K562 (cell line): Measurements from ENCODE around the gene SDHAF4. TPM values are rescaled to one million over a fixed set of nuclear protein-coding genes. Genes with fewer than 3 reads are reported as not detected.
A peak's percentile ranks its signal among the peaks of the same experiment; 100 is the strongest.

Experiments used
- ATAC-seq: fragments of 200-7000 bp; cut with Tn5 transposase; 3 replicates; pipeline ENCODE4 v1.9.1; 2020; ENCODE audit warnings: moderate library complexity
- BruUV-seq: library from RNA; stranded (reverse); fragments of 400-500 nt; replicated peaks from 2 replicates; lab custom pipeline; 2021; lab: Mats Ljungman, UMichigan
- CTCF ChIA-PET: fragments of 300-600 bp; formaldehyde crosslinking; extraction: SDS; loops from one replicate; lab custom pipeline; 2021; ENCODE audit warnings: low intra/inter-chr PET ratio; lab: Yijun Ruan, JAX
- POLR2A ChIA-PET: fragments of 300-600, 350-650 bp; sonication (Branson Sonifier 250); formaldehyde crosslinking; extraction: SDS; loops from one replicate; lab custom pipeline; 2021; ENCODE audit warnings: antibody characterized with exemption, inconsistent platforms; lab: Yijun Ruan, JAX
- DNase-seq, 4 experiments: peaks; one replicate each; pipeline versions ENCODE4 v3.0.0 to v3.0.0-alpha.2; 2011 to 2018; ENCODE audit warnings: low spot score in 3 of 4, mixed read lengths in 3 of 4; ENCODE audit errors: extremely low read depth in 1 of 4
- FAIRE-seq: peaks from 2 replicates; lab custom pipeline; 2011; peaks lifted over from hg19 to GRCh38; lab: Jason Lieb, UNC
- H2AFZ ChIP-seq: 2 replicates; pipeline ENCODE4 v1.6.0; 2011; ENCODE audit warnings: low read depth, low read length, control low read depth, inconsistent platforms
- H3K27ac ChIP-seq: fragments of 200-600 bp; 3 replicates; pipeline ENCODE4 v1.8.0; 2011; ENCODE audit warnings: low read depth, mild to moderate bottlenecking, control low read depth, inconsistent platforms, low read length, moderate library complexity, mixed read lengths; ENCODE audit errors: extremely low read depth
- H3K27me3 ChIP-seq, 2 experiments: fragments of 300-600 bp in 1 of 2; 2 replicates in 1 of 2; 3 replicates in 1 of 2; pipeline versions ENCODE4 v1.6.0 to v1.8.0; 2011; ENCODE audit warnings: inconsistent platforms in 2 of 2, low read length in 2 of 2, mild to moderate bottlenecking in 1 of 2, mixed read lengths in 1 of 2, moderate library complexity in 1 of 2; ENCODE audit not compliant: control insufficient read depth in 2 of 2, insufficient read depth in 2 of 2
- H3K36me3 ChIP-seq: fragments of 300-600 bp; 3 replicates; pipeline ENCODE4 v1.8.0; 2011; ENCODE audit warnings: mild to moderate bottlenecking, low read length, inconsistent platforms; ENCODE audit not compliant: control insufficient read depth, insufficient read depth
- H3K4me1 ChIP-seq, 2 experiments: fragments of 200-600 bp in 1 of 2; replicated peaks in 1 of 2; 2 replicates in 1 of 2; 3 replicates in 1 of 2; pipeline versions ENCODE4 v1.5.1 to v1.8.0; 2011; ENCODE audit warnings: inconsistent platforms in 2 of 2, low read length in 2 of 2, mild to moderate bottlenecking in 1 of 2, mixed read lengths in 1 of 2, moderate library complexity in 1 of 2; ENCODE audit not compliant: control insufficient read depth in 2 of 2, insufficient read depth in 2 of 2
- H3K4me2 ChIP-seq: 2 replicates; pipeline ENCODE4 v1.6.1; 2011; ENCODE audit warnings: low read length, control low read depth, inconsistent platforms, mixed read lengths; ENCODE audit not compliant: insufficient read depth
- H3K4me3 ChIP-seq: fragments of 200-600 bp; sonication (generic), shearing (Covaris generic); 2 replicates; pipeline ENCODE4 v1.5.1; 2016; ENCODE audit warnings: control low read depth, inconsistent platforms
- H3K79me2 ChIP-seq: fragments of 200-600 bp; 3 replicates; pipeline ENCODE4 v1.8.0; 2011; ENCODE audit warnings: low read length, inconsistent platforms; ENCODE audit not compliant: control insufficient read depth, insufficient read depth
- H3K9ac ChIP-seq, 2 experiments: 2 replicates each; pipeline versions ENCODE4 v1.6.0 to v1.6.1; 2011; ENCODE audit warnings: low read depth in 2 of 2, low read length in 2 of 2, control low read depth in 1 of 2, inconsistent platforms in 1 of 2, mild to moderate bottlenecking in 1 of 2, mixed read lengths in 1 of 2; ENCODE audit not compliant: insufficient read depth in 1 of 2
- H3K9me1 ChIP-seq: one replicate; pipeline ENCODE4 v1.6.0; 2011; ENCODE audit warnings: inconsistent platforms, mild to moderate bottlenecking, low read length, moderate library complexity; ENCODE audit not compliant: control insufficient read depth, insufficient read depth
- H3K9me3 ChIP-seq: replicated peaks from 2 replicates; pipeline ENCODE4 v1.5.1; 2011; ENCODE audit warnings: low read depth, low read length, inconsistent platforms; ENCODE audit not compliant: control insufficient read depth, insufficient read depth
- H4K20me1 ChIP-seq: replicated peaks from 2 replicates; pipeline ENCODE4 v1.6.1; 2011; ENCODE audit warnings: low read length, inconsistent platforms, mixed read lengths; ENCODE audit not compliant: control insufficient read depth, insufficient read depth
- CEBPG ChIP-seq, 3 experiments: fragments of 200-800 bp in 1 of 3; sonication (Bioruptor generic) in 1 of 3; sonication (generic) in 1 of 3; formaldehyde crosslinking in 1 of 3; IDR thresholded peaks in 2 of 3; conservative IDR thresholded peaks in 1 of 3; 2 replicates each; pipeline versions ENCODE4 v1.6.1 to v1.8.0; 2016 to 2022; ENCODE audit warnings: missing compliant biosample characterization in 2 of 3, missing genetic modification characterization in 2 of 3, mild to moderate bottlenecking in 1 of 3, missing genetic modification reagents in 1 of 3
- HBP1 ChIP-seq: fragments of 450-650 bp; formaldehyde crosslinking; IDR thresholded peaks from 2 replicates; pipeline ENCODE4 v1.4.0; 2022; ENCODE audit warnings: missing genetic modification characterization
- POLR2B ChIP-seq: fragments of 450-650 bp; IDR thresholded peaks from 2 replicates; pipeline ENCODE4 v1.6.1; 2018; ENCODE audit warnings: low read depth; ENCODE audit not compliant: partially characterized antibody
- ZNF324 ChIP-seq: fragments of 250-450 bp; sonication (Bioruptor Pico); IDR thresholded peaks from 2 replicates; pipeline ENCODE4 v1.4.0; 2020; ENCODE audit warnings: mild to moderate bottlenecking
- WGBS: fragments of 100-300 bp; shearing (Covaris generic); methylation state at CpG from one replicate; pipeline ENCODE4 v1.1.6; 2016; ENCODE audit warnings: low coverage, mixed read lengths; ENCODE audit not compliant: insufficient coverage; ENCODE audit errors: missing lambda C conversion rate; 5-methylcytosine and 5-hydroxymethylcytosine counted together
- in situ Hi-C: fragments of 300-500 bp; cut with MboI; formaldehyde crosslinking; loops from 4 replicates; pipeline ENCODE4 v1.15.0; 2018; ENCODE audit warnings: inconsistent platforms, mixed read lengths
- intact Hi-C: fragments of 100-400 bp; cut with micrococcal nuclease; formaldehyde crosslinking; loops from 2 replicates; pipeline ENCODE4 v1.14.2; 2022
- polyA plus RNA-seq, 8 experiments: library from polyadenylated mRNA; depleted of rRNA in 4 of 8; stranded (reverse) in 5 of 8; unstranded in 3 of 8; fragments of >200 nt; fragmentation: Nextera tagmentation in 2 of 8; fragmentation: Illumina TruSeq in 1 of 8; extraction: Ambion mirVana in 2 of 8; extraction: Trizol in 1 of 8; gene quantifications; 2 replicates each; pipeline versions ENCODE4 v1.2.1 to v1.2.3, GENCODE V29; 2011 to 2014; ENCODE audit warnings: inconsistent platforms in 1 of 8, missing spikeins in 1 of 8
- total RNA-seq, 7 experiments: library from RNA; depleted of rRNA in 6 of 7; stranded (reverse); fragments of >200 nt in 6 of 7; fragmentation: Illumina TruSeq in 2 of 7; extraction: Trizol in 2 of 7; gene quantifications; 2 replicates each; pipeline versions ENCODE4 v1.2.1 to v1.2.3, GENCODE V29; 2011 to 2021; ENCODE audit warnings: low replicate concordance in 1 of 7
- TF ChIP-seq, protein P1 (sequence below): fragments of 450-650 bp; IDR thresholded peaks from 2 replicates; pipeline ENCODE4 v1.6.1; 2016; ENCODE audit warnings: low read depth
- TF ChIP-seq, protein P2 (sequence below): fragments of 250-450 bp; sonication (Bioruptor Pico); IDR thresholded peaks from 2 replicates; pipeline ENCODE4 v1.8.0; 2021; ENCODE audit warnings: mild to moderate bottlenecking, moderate library complexity
- TF ChIP-seq, protein P3 (sequence below): fragments of 250-450 bp; sonication (Bioruptor Pico); IDR thresholded peaks from 2 replicates; pipeline ENCODE4 v1.8.0; 2022; ENCODE audit warnings: moderate library complexity, mild to moderate bottlenecking, inconsistent platforms

SDHAF4 gene
- total and polyA plus RNA-seq, 9 of the 15 experiments (the other 6 are each of a cell fraction or from before 2014, with no cell fraction given): 3.5 to 12.0 (median 6.2) TPM

DNA sequence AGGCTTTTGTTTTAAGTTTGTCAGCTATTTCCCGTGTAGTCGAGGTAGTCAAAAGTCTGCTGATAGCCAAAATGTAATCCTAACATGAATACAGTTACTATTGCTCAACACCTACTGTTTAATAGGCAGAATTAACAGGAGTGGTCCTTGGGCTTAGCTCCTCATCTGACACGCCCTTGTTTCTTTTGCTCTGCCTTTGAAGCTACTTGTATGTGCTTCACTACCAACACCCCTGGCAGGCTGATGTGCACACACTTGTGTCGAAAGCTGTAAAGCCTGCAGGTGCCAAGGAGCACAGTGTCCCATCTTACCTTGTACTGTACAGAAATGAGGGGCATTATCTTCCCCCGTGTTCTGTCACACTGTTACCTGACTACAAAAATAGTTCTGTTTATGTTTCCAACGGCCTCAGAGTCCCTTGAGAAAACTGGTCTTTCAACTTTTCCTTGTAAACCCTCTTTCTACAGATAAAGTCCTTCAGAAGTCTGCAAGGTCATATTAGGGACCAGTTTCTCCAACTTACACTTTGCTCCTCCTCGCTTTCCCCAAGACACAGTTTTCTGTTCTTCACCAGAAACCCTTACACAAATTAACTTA lies 9.3 kb downstream of the SDHAF4 start:
- H3K27ac ChIP-seq: no peak overlapping the region
- H3K36me3 ChIP-seq: no peaks in the 10 kb centered on the region
- no peaks in the 10 kb centered on the region for H3K9me1 ChIP-seq
- FAIRE-seq (peak; percentile 26), ATAC-seq (peak; percentile 59), DNase-seq (no peak)
- in situ Hi-C loops (no loop called here), intact Hi-C loops (no loop called here)
- H3K9ac ChIP-seq: no peak overlapping the region
- H3K4me1 ChIP-seq: no peaks in the 10 kb centered on the region
- no peak overlapping the region for H2AFZ ChIP-seq
- BruUV-seq: no TSS peak
- H4K20me1 ChIP-seq: no peaks in the 10 kb centered on the region; the same call in 1 of the 2 replicates
- peaks cover 0 to 3% of the 10 kb centered on the region in 2 experiments; a peak in 1 of 5 replicates for H3K27me3 ChIP-seq
- no peak overlapping the region for H3K4me3 ChIP-seq
- POLR2A ChIA-PET: interaction anchor here (0.6 to 1.7 kb wide), 3 partner anchors 10 to 17 kb away, joined by 3 to 8 read pairs (median 7); partner anchors contain the start of gene SDHAF4
- H3K4me2 ChIP-seq: no peak overlapping the region
- H3K9me3 ChIP-seq: no peaks in the 10 kb centered on the region
- WGBS: 11% methylated on average over 7 of the region's 7 CpGs
- no peaks in the 10 kb centered on the region for H3K79me2 ChIP-seq
- CTCF ChIA-PET: no interaction called here
- TF ChIP-seq CEBPG (CRISPR knock-in tag; IDR thresholded peaks at IDR 0.05) (peak; percentile 28; the same call in 1 of the 2 replicates), CEBPG (tag; conservative IDR thresholded peaks at IDR 0.05 in 1 of 2, IDR thresholded peaks at IDR 0.05 in 1 of 2) (peak in 1 of 2 experiments; percentile 43; a peak in 1 of 4 replicates), ZNF324 (CRISPR knock-in tag) (no peak), POLR2B (no peak), HBP1 (CRISPR knock-in tag) (no peak)
- TF ChIP-seq, protein P1, sequence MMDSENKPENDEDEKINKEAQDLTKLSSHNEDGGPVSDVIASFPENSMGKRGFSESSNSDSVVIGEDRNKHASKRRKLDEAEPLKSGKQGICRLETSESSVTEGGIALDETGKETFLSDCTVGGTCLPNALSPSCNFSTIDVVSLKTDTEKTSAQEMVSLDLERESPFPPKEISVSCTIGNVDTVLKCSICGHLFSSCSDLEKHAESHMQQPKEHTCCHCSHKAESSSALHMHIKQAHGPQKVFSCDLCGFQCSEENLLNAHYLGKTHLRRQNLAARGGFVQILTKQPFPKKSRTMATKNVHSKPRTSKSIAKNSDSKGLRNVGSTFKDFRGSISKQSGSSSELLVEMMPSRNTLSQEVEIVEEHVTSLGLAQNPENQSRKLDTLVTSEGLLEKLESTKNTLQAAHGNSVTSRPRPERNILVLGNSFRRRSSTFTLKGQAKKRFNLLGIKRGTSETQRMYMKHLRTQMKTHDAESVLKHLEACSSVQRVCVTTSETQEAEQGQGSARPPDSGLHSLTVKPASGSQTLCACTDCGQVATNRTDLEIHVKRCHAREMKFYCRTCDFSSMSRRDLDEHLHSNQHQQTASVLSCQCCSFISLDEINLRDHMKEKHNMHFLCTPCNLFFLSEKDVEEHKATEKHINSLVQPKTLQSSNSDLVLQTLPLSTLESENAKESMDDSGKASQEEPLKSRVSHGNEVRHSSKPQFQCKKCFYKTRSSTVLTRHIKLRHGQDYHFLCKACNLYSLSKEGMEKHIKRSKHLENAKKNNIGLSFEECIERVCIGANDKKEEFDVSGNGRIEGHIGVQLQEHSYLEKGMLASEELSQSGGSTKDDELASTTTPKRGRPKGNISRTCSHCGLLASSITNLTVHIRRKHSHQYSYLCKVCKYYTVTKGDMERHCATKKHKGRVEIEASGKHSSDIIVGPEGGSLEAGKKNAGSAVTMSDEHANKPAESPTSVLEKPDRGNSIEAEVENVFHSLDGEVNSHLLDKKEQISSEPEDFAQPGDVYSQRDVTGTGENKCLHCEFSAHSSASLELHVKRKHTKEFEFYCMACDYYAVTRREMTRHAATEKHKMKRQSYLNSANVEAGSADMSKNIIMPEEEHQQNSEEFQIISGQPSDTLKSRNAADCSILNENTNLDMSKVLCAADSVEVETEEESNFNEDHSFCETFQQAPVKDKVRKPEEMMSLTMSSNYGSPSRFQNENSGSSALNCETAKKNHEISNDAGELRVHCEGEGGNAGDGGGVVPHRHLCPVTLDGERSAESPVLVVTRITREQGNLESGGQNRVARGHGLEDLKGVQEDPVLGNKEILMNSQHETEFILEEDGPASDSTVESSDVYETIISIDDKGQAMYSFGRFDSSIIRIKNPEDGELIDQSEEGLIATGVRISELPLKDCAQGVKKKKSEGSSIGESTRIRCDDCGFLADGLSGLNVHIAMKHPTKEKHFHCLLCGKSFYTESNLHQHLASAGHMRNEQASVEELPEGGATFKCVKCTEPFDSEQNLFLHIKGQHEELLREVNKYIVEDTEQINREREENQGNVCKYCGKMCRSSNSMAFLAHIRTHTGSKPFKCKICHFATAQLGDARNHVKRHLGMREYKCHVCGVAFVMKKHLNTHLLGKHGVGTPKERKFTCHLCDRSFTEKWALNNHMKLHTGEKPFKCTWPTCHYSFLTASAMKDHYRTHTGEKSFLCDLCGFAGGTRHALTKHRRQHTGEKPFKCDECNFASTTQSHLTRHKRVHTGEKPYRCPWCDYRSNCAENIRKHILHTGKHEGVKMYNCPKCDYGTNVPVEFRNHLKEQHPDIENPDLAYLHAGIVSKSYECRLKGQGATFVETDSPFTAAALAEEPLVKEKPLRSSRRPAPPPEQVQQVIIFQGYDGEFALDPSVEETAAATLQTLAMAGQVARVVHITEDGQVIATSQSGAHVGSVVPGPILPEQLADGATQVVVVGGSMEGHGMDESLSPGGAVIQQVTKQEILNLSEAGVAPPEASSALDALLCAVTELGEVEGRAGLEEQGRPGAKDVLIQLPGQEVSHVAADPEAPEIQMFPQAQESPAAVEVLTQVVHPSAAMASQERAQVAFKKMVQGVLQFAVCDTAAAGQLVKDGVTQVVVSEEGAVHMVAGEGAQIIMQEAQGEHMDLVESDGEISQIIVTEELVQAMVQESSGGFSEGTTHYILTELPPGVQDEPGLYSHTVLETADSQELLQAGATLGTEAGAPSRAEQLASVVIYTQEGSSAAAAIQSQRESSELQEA: no peak
- TF ChIP-seq, protein P2, sequence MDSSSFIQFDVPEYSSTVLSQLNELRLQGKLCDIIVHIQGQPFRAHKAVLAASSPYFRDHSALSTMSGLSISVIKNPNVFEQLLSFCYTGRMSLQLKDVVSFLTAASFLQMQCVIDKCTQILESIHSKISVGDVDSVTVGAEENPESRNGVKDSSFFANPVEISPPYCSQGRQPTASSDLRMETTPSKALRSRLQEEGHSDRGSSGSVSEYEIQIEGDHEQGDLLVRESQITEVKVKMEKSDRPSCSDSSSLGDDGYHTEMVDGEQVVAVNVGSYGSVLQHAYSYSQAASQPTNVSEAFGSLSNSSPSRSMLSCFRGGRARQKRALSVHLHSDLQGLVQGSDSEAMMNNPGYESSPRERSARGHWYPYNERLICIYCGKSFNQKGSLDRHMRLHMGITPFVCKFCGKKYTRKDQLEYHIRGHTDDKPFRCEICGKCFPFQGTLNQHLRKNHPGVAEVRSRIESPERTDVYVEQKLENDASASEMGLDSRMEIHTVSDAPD (CRISPR knock-in tag): no peak
- TF ChIP-seq, protein P3, sequence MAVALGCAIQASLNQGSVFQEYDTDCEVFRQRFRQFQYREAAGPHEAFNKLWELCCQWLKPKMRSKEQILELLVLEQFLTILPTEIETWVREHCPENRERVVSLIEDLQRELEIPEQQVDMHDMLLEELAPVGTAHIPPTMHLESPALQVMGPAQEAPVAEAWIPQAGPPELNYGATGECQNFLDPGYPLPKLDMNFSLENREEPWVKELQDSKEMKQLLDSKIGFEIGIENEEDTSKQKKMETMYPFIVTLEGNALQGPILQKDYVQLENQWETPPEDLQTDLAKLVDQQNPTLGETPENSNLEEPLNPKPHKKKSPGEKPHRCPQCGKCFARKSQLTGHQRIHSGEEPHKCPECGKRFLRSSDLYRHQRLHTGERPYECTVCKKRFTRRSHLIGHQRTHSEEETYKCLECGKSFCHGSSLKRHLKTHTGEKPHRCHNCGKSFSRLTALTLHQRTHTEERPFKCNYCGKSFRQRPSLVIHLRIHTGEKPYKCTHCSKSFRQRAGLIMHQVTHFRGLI (CRISPR knock-in tag): no peak
